ENCODE data around the gene ELP5.

Gene ELP5

DNA sequence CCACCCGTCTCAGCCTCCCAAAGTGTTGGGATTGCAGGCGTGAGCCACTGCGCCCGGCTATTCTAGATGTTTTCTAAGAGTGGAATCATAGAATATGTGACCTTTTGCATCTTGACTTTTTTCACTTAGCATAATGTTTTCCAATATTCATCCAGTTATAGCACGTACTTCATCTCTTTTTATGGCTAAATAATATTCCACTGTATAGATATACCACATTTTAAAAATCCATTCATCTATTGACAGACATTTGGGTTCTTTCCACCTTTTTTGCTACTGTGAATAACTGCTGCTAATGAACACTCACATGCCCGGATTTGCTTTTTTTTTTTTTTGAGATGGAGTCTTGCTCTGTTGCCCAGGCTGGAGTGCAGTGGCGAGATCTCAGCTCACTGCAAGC, 52.2 kb downstream of the ELP5 start:
- Histone ChIP-seq H3K36me3 (ENCODE audit: control insufficient read depth, insufficient read depth, low read length) (no peaks in the 10 kb centered on the region), H3K4me3 (replicated peaks; ENCODE audit: low read depth, low read length) (no peak overlapping the region), H3K27me3 (replicated peaks; ENCODE audit: control insufficient read depth, insufficient read depth, low read length) (no peaks in the 10 kb centered on the region)
- TF ChIP-seq, protein P1, sequence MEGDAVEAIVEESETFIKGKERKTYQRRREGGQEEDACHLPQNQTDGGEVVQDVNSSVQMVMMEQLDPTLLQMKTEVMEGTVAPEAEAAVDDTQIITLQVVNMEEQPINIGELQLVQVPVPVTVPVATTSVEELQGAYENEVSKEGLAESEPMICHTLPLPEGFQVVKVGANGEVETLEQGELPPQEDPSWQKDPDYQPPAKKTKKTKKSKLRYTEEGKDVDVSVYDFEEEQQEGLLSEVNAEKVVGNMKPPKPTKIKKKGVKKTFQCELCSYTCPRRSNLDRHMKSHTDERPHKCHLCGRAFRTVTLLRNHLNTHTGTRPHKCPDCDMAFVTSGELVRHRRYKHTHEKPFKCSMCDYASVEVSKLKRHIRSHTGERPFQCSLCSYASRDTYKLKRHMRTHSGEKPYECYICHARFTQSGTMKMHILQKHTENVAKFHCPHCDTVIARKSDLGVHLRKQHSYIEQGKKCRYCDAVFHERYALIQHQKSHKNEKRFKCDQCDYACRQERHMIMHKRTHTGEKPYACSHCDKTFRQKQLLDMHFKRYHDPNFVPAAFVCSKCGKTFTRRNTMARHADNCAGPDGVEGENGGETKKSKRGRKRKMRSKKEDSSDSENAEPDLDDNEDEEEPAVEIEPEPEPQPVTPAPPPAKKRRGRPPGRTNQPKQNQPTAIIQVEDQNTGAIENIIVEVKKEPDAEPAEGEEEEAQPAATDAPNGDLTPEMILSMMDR (IDR thresholded peaks at IDR 0.05; ENCODE audit: insufficient read depth, low read length, poor library complexity, severe bottlenecking) = no peak
- no peak for DNase-seq (ENCODE audit: extremely low read depth, insufficient read length)

DNA sequence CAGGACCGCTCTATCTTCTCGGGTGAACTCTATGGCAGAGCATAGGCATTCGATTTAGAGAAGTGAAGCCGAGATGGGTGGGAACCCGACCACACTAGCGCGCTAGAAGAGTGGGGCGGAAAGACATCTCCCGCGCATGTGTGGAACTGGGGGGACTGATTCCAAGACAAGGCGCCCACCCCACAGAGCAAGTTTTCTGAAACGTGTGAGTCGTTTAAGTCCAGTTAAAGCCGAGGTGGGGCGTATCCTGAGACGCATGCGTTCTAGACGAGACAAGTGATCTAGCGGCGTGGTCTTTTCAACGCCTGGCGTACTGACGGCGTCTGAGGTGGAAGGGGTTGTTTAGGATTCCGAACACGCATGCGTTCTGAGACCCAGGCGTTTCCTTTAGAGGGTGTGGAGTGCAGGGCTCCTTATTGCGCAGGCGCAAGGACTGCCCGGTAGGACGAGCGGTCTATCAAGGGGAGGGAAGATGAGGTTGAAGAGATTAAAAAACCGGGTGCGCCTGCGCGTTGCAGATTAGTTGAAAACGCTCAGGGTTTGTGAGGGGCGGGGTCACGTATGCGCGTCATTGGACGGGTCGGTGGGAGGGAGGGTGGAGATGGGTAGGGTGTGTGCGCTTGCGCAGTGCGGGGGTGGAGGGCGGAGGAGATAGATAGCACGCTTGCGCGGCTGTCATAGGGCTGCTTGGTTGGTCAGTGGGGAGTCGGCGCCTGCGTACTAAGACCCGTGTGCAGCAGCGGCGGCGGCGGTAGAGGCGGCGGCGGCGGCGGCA, 55.1 kb downstream of the ELP5 start, which contains the start of gene EIF5A:
Gene EIF5A (plus strand): TSS at position 718 of the 775 bp plus-strand sequence. CDS start 2,008 bp downstream, outside the sequence.
- Histone ChIP-seq H3K4me3 (replicated peaks; ENCODE audit: low read depth, low read length) (peak within 1 kb of the TSS; percentile 96), H3K36me3 (ENCODE audit: control insufficient read depth, insufficient read depth, low read length) (peaks cover 20% of the 10 kb centered on the region), H3K27me3 (replicated peaks; ENCODE audit: control insufficient read depth, insufficient read depth, low read length) (no peaks in the 10 kb centered on the region)
- DNase-seq (ENCODE audit: extremely low read depth, insufficient read length) = peak; percentile 98
- TF ChIP-seq, protein P1 (IDR thresholded peaks at IDR 0.05; ENCODE audit: insufficient read depth, low read length, poor library complexity, severe bottlenecking) = no peak

DNA sequence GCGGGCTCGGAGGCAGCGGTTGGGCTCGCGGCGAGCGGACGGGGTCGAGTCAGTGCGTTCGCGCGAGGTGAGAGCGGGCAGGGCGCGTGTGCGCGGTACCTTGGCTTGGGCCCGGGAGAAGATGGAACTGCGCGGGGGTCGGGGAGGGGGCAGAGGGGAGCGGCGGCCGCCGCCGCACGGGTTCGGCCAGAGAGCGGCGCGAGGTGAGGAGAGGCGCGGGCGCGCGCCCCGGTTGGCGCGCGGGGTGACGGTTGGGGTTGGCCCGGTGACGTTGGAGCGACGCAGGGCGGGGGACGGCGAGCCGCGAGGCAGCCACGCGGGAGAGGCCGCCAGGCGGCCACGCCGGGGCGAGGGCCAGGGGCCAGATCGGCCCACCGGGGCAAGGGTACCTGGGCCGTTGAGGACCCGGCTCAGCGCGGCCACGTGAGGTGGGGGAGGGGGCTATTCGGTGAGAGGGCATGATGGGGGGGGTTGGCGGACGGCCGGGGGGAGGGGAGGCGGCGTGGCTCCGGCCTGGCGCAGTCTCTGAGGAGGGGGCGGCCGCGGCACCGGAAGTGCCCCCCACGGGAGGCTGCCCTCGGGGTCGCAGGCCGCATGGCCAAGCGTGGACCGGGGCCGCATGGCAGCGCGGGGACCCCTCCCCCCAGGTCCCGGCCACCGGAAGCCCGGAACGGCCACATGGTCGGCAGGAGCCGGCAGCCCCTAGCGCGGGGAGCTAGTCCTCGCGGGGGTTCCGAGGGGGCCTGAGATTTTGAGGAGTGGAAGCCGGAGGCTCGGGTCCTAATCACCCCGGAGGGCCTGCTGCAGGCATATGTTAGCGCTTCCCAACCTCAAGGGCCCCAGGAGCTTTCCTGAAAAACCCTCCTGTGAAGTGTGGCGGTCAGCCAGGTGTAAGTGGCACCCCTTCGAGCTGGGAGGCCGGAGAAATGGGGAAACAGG, 55.9 kb downstream of the ELP5 start:
- H3K36me3 ChIP-seq (ENCODE audit: control insufficient read depth, insufficient read depth, low read length) = peaks cover 27% of the 10 kb centered on the region
- no peaks in the 10 kb centered on the region for H3K27me3 ChIP-seq (replicated peaks; ENCODE audit: control insufficient read depth, insufficient read depth, low read length)
- TF ChIP-seq, protein P1 (IDR thresholded peaks at IDR 0.05; ENCODE audit: insufficient read depth, low read length, poor library complexity, severe bottlenecking) = no peak
- H3K4me3 ChIP-seq (replicated peaks; ENCODE audit: low read depth, low read length) = peak overlapping the region; percentile 96
- peak; percentile 76 for DNase-seq (ENCODE audit: extremely low read depth, insufficient read length)

DNA sequence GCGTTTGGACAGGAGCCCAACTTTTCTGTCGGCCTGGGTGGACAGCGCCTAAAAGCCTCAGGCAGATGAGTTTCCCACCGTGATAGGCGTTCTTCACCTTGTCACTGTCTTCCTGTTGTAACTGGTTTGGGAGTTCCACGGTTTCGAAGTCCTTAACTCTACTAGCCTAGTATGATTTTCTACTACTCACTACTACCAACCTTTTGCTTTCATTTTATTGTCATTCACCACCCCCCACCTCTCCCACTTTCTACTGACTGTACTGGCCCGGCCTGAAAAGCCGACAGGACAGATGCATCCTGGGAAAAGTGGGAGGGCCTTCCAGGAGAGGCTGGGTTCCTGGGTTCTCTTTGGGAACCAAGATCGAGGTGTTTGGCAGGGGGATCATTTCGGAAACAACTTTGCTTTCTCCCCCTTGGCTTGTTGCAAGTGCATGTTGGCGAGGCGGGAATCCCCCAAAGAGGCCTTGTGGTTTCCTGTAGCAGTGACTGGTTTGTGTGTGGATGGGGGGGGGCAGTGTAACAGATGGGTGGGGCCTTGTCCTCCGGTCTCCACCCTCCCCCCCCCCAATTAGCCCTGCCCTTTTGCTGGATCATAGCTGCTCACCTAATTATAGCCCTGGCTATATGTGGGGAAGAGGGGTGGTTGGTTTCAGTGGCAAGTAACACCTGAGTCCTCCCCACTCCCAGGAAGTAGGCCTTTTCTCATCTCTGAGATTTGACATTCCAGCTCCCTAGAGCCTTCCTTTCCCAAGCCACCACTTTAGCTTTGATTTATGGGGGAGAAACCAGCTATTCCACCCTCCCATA, 56.8 kb downstream of the ELP5 start:
- DNase-seq (ENCODE audit: extremely low read depth, insufficient read length) = peak; percentile 80
- Histone ChIP-seq H3K27me3 (replicated peaks; ENCODE audit: control insufficient read depth, insufficient read depth, low read length) (no peaks in the 10 kb centered on the region), H3K36me3 (ENCODE audit: control insufficient read depth, insufficient read depth, low read length) (peaks cover 36% of the 10 kb centered on the region), H3K4me3 (replicated peaks; ENCODE audit: low read depth, low read length) (peak overlapping the region; percentile 96)
- TF ChIP-seq, protein P1 (IDR thresholded peaks at IDR 0.05; ENCODE audit: insufficient read depth, low read length, poor library complexity, severe bottlenecking) = no peak

All from GM06990 (cell line).